ENCODE data around the gene DYNC1I1.

Gene DYNC1I1

GRCh38 chr7:96097835-96098234, 325.5 kb downstream of the DYNC1I1 start:
- DNase-seq: no peak

DNA sequence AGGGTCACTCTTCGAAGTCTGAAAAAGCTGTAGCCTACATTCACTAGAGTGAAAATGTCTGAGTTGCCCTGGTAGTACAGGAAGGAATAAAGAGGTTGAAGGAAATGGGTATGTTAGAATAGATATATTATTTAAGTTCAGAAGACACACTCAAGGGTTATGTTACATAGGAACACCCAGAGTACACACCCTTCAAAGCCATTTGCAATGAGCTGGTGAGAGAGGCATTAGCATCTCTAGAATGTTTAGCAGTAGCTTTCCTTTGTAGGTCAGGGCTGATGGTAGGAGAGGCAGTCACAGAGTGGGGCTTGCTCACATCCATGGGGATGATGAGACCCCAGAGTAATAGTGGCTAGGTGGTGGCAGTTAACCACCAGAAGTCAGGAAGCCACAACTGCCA, 328.4 kb downstream of the DYNC1I1 start:
- no peak for DNase-seq

DNA sequence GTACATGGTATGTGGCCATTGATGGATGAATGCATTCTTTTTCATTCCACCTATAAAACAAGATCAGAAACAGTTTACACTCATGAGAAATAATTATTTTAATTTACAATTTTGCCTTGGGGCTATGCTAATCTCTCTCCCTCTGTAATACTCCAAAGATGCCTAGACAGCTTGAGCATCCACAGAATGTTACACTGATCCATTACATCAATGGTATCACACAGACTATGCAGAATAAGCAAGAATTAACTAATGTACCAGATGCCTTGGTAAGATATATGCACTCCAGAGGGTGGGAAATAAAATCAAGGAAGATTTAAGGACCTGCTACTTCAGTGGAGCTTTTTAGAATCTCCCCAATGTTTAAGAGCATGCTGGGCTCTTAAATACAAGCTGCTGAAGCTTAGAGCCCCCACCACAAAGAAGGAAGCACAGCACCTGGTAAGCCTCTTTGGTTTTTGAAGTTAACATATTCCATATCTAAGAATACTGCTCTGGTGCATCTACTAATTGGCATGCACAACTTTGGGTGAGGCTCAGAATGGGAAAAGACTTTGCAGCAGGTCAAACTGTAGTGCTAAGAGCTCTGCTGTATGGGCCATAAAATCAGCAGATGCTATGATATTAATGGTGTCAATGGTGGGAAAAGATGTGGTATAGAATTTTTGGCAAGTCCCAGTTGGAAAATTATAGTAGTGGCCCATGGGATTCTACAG, 329.9 kb downstream of the DYNC1I1 start:
- no peak for DNase-seq

DNA sequence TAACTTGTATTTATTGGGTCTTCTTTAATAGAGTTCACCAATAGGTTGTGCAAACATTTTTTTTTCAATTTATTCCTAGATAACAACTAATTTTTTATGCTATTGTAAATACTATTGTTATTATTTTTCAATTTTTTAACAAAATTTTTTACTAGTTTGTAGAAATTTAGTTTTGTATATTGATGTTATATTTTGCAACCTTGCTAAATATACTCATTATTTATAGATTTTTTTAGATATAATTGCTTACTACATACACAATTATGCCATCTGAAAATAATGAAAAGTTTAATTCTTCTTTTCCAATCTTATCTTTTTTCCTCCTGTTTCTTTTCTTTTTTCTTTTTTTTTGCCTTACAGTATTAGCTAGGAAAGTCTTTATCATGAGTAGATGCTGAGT, 332.6 kb downstream of the DYNC1I1 start:
- no peak for DNase-seq

DNA sequence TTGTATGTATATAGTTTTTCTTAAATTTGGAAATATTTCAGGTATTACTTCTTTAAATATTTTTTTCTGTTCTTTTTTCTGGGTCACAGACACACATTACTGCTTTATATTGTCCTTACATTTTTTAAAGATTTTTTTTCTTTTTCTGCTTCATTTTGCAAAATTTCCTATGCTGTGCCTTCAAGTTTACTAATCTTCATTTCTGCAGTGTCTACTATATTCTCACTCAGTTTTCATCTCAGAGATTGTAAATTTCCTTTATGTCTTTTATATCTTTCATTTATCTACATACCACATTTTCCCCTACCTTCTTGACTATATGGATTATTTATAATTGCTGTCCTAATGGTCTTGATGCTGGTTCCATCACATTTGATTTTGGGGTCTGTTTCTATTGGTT, 339.1 kb downstream of the DYNC1I1 start:
- no peak for DNase-seq

- no peak for DNase-seq
Observed at GRCh38 chr7:96114190-96114589, 341.8 kb downstream of the DYNC1I1 start.

GRCh38 chr7:96116173-96116572, 343.8 kb downstream of the DYNC1I1 start:
- DNase-seq: no peak

GRCh38 chr7:96118449-96119001, 346.2 kb downstream of the DYNC1I1 start:
- DNase-seq: no peak

- no peak for DNase-seq
Observed at GRCh38 chr7:96120445-96121225, 348.3 kb downstream of the DYNC1I1 start.

GRCh38 chr7:96121752-96122151, 349.4 kb downstream of the DYNC1I1 start:
- no peak for DNase-seq

DNA sequence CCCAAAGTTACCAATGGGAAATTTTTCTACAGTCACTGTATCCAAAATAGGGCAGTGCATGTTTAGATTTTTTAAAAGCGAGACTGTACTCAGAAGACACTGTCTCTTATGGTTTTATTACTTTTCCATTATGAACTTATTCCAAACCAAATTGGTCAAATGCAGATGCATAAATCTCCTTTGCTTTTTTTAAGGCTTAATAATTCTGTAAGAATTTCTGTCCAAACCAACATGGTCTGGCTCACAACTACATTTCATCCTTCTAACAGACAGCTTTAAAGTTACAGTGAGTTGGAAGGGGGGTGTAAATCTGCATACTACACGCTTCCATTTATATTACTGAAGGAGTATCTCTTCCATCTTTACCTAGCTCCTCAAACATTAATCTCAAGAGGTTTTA, 350.4 kb downstream of the DYNC1I1 start:
- no peak for DNase-seq

- no peak for DNase-seq
Observed at GRCh38 chr7:96126382-96126781, 354.0 kb downstream of the DYNC1I1 start.

- no peak for DNase-seq
Observed at GRCh38 chr7:96127746-96128145, 355.4 kb downstream of the DYNC1I1 start.

GRCh38 chr7:96131525-96131924, 359.2 kb downstream of the DYNC1I1 start:
- DNase-seq: no peak

DNA sequence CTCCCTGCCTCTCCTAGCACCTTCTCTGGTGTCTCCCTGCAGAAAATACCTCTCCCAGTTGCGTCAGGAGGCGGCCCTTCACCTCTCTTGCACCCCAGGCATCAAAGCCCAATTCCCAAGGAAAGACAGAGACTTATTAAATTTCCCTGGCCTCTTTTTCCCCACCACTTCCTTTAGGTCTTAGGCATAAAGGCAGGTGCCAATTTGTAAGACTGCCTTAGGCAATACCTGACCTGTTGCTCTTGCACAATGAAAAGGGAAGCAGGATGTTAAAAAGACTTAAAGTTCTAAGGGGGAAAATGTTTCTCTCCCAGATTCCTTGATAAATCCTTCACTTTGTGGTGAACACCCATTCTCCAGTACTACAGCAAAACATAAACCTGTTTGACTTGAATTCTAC, 362.9 kb downstream of the DYNC1I1 start:
- no peak for DNase-seq

DNA sequence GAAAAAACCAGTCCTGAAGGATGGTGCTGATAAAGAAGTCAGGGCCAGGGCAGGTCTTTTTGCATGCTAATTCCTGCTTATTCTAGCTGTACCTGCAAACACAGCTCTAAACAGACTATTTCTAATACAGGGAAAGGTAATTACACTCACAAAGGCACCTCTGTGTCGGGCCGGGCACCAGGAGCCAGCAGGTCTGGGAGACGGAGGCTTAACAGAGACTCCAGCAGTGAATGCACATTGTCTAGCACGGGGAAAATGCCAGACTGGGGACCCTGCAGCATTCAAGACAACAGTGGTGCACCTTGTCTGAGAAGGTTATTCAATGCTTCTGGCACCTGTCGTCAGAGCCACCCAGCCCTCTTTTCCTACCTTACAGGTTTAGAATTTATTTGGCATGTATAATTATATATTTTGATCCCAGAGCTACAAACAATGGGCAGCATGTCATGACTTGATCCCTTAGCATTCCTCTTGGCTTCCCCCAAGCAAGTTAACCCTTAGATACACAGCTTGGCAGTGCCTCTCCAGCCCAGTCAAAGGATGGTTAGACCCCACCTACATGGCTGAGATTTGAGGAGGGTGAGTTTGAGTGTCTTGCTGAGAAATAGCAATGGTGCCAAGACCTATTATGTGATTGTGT, 364.4 kb downstream of the DYNC1I1 start:
- DNase-seq: no peak

DNA sequence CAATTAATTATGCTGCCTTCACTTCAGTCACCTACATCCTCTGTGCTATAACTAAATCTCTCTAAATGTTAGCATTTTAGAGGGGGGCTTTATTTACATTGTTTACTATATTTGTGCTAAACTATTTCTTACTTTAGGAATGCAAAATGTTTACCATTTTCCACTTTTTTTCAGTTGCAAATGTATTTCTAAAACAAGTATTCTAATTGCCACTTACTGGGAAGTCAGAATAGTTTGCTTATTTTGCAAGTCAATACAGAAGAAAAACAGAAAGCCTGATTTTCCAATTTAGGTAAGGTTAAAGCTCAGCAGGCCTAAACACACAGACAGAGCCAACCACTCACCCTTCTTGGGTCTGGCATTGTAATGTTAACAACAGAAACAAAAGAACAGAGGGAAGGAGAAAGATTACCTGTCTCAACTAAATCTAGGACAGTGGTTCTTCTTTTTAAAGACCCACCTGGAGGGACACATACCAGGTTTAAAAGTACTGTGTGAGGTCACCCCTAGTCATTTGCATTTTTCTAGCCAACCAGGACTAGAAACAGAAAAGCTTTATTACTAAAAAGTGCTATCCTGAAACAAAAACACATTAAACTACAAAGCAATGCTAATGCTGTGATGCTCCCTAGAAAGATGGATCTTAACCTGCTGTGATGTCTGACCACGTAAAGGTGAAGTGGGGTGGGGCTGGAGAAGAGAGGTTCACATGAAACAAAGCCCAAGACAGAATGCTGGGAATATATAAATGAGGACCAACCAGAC, 371.3 kb downstream of the DYNC1I1 start:
- DNase-seq: no peak

- no peak for DNase-seq
Observed at GRCh38 chr7:96144260-96144526, 371.8 kb downstream of the DYNC1I1 start.

Measured in NCI-H510A (cell line).